Nephron progenitor cell (in vitro differentiated cells): ENCODE measurements around the gene FRMD7.

Experiments
- DNase-seq: peaks from one replicate; pipeline ENCODE4 v3.0.0; 2021
- H3K27ac Mint-ChIP-seq: 2 replicates; pipeline ENCODE4 v1.8.0; 2021; ENCODE audit warnings: mild to moderate bottlenecking, moderate library complexity, mixed read lengths
- H3K27me3 Mint-ChIP-seq: 2 replicates; pipeline ENCODE4 v1.8.0; 2021; ENCODE audit warnings: mild to moderate bottlenecking, low read depth, mixed read lengths; ENCODE audit not compliant: poor library complexity
- H3K36me3 Mint-ChIP-seq: 2 replicates; pipeline ENCODE4 v1.8.0; 2021; ENCODE audit warnings: low read depth, mixed read lengths
- H3K4me1 Mint-ChIP-seq: 2 replicates; pipeline ENCODE4 v1.8.0; 2021; ENCODE audit warnings: mixed read lengths
- H3K4me3 Mint-ChIP-seq: 2 replicates; pipeline ENCODE4 v1.8.0; 2021; ENCODE audit warnings: mild to moderate bottlenecking, moderate library complexity, mixed read lengths
- H3K9me3 Mint-ChIP-seq: 2 replicates; pipeline ENCODE4 v1.8.0; 2021; ENCODE audit warnings: mild to moderate bottlenecking, moderate library complexity, mixed read lengths
- CTCF ChIP-seq: fragments of 200-600 bp; sonication (generic); IDR thresholded peaks from 2 replicates; pipeline ENCODE4 v1.5.0; 2021; ENCODE audit warnings: antibody characterized with exemption

Gene FRMD7

DNA sequence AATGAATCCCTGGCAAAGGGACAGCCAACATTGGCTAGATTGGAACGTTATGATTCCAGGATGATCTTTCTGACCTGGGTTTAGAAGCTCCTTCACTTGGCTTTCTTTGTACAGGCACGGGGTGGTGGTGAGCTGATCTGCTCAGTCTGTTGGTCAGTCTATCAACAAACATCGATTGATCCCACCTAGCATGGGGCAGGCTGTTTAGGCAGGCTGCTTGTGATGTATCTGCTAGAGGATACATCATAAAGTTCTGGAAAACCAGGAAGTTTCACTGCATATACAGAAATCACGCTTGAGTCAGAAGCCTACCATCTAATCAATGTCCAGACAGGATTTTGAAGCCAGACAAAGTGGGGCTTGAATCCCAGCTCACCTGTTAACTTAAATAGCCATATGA lies 6.9 kb downstream of the FRMD7 start:
- H3K36me3 Mint-ChIP-seq, result no peaks in the 10 kb centered on the region
- no peak for TF ChIP-seq CTCF
- H3K4me3 Mint-ChIP-seq, result no peak overlapping the region
- peaks cover 8% of the 10 kb centered on the region for H3K27me3 Mint-ChIP-seq
- no peak for DNase-seq
- H3K4me1 Mint-ChIP-seq, result peaks cover 43% of the 10 kb centered on the region
- no peak overlapping the region for H3K27ac Mint-ChIP-seq
- peaks cover 15% of the 10 kb centered on the region for H3K9me3 Mint-ChIP-seq

GRCh38 chrX:132119821-132120515 lies 7.9 kb downstream of the FRMD7 start:
- peak overlapping the region; percentile 91 for H3K27ac Mint-ChIP-seq
- TF ChIP-seq CTCF, result no peak
- no peaks in the 10 kb centered on the region for H3K36me3 Mint-ChIP-seq
- peaks cover 4% of the 10 kb centered on the region for H3K27me3 Mint-ChIP-seq
- H3K4me1 Mint-ChIP-seq, result peaks cover 53% of the 10 kb centered on the region
- H3K4me3 Mint-ChIP-seq, result peak overlapping the region; percentile 8
- peak; percentile 50 for DNase-seq
- peaks cover 15% of the 10 kb centered on the region for H3K9me3 Mint-ChIP-seq

- Mint-ChIP-seq H3K4me1 (peaks cover 58% of the 10 kb centered on the region), H3K36me3 (no peaks in the 10 kb centered on the region), H3K9me3 (peaks cover 15% of the 10 kb centered on the region), H3K4me3 (no peak overlapping the region), H3K27me3 (peaks cover 3% of the 10 kb centered on the region), H3K27ac (peak overlapping the region; percentile 91)
- no peak for DNase-seq
- no peak for TF ChIP-seq CTCF
These were observed 8.5 kb downstream of the FRMD7 start for GRCh38 chrX:132119283-132119682.

DNA sequence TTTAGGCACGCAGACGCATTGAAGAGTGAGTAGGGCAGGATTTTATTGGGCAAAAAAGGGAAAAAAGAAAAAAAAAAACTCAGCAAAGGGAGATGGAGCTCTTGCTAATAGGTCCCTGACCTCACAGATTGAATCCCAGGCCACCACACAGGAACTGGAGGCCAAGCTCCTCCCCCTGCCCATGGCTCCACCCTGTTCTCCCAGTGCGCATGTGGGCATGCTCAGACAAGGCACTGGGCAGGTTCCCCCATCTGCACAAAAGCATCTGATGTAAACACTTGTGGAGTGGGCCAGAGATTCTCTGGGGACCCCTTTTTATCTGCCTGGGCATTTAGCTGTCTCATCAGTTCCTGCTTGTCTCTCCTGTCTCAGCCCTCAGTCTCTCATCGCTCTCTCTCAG lies 9.5 kb downstream of the FRMD7 start:
- Mint-ChIP-seq H3K27me3 (peaks cover 3% of the 10 kb centered on the region), H3K4me3 (no peak overlapping the region), H3K4me1 (peaks cover 58% of the 10 kb centered on the region), H3K36me3 (no peaks in the 10 kb centered on the region), H3K9me3 (peaks cover 15% of the 10 kb centered on the region), H3K27ac (peak overlapping the region; percentile 91)
- DNase-seq, result peak; percentile 22
- no peak for TF ChIP-seq CTCF

DNA sequence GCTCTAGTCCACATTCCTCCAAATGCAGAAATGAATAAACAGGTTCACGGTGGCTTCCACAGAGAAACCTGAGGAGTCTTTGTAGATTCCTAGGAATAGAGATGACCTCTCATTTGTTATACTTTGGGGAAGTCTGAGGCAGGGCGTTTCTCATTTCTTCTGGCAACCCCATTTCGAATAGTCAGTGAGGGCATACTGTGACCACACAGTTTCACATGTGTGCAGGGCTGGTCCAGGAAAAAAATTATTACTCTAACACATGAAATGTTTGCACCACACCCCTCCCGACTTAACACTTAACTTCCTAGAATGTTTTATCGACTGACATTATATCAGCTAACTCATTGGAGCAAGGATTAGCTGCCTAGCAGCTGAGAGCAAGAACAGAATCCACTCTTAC lies 12.0 kb downstream of the FRMD7 start:
- no peak overlapping the region for H3K27ac Mint-ChIP-seq
- H3K4me1 Mint-ChIP-seq, result peaks cover 57% of the 10 kb centered on the region
- peaks cover 3% of the 10 kb centered on the region for H3K27me3 Mint-ChIP-seq
- no peak overlapping the region for H3K4me3 Mint-ChIP-seq
- TF ChIP-seq CTCF, result no peak
- DNase-seq, result no peak
- peaks cover 3% of the 10 kb centered on the region for H3K9me3 Mint-ChIP-seq
- no peaks in the 10 kb centered on the region for H3K36me3 Mint-ChIP-seq

- Mint-ChIP-seq H3K27me3 (peaks cover 6% of the 10 kb centered on the region), H3K36me3 (no peaks in the 10 kb centered on the region), H3K27ac (no peak overlapping the region), H3K4me3 (no peak overlapping the region), H3K4me1 (peaks cover 48% of the 10 kb centered on the region), H3K9me3 (no peaks in the 10 kb centered on the region)
- no peak for TF ChIP-seq CTCF
- no peak for DNase-seq
These were observed 13.2 kb downstream of the FRMD7 start for GRCh38 chrX:132114607-132115006.
